GM18517 (cell line): ENCODE results near the gene GPAT3.

Experiments
- ATAC-seq: cut with Tn5 transposase; IDR thresholded peaks from one replicate; pipeline ENCODE4 v1.9.1; 2021; ENCODE audit warnings: mild to moderate bottlenecking, moderate library complexity; ENCODE audit not compliant: unreplicated experiment

GPAT3 gene

DNA sequence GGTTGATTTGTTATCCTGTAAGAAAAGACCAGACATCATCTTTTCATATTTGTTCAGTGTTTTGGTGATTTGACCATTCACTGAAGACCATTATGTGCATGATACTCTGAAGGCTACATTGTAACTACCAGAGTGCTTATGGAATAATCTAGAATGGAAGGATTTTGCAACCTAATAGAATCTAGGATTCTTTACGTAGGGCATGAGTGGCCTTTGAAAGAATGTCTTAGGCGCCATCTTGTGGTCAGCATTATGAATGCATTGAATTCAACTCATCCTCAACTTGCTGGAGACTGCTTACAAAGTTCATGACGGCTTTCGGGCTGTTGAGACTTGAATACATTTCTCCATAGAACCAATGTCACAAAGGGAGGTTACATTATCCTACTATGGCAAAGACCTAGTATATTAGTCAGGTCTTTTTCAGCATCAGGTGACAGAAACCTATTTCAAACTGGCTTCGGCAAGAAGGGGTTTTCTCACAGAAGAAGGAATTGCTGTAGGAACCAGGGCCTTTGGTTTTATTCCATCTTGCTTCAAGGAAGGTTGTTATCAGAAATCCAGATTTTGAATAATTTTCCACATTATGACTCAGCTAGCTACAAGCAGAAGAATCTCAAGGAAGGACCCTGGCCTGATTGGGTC lies 104.1 kb downstream of the GPAT3 start:
- peak; percentile 65 for ATAC-seq

DNA sequence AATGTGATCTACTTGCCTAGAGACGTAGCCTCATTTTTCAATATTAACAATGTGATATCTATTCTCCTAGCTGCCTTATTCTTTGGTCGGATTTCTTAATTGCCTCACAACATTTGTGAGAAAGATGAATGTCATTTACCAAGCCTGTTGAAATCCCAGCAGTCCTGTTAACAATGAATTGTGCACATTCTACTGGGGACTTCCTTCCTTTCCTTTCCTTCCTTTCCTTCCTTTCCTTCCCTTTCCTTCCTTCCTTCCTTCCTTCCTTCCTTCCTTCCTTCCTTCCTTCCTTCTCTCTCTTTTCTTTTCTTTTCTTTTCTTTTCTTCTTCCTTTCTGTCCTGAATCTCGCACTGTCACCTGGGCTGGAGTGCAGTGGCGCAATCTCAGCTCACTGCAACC lies 107.1 kb downstream of the GPAT3 start:
- no peak for ATAC-seq

DNA sequence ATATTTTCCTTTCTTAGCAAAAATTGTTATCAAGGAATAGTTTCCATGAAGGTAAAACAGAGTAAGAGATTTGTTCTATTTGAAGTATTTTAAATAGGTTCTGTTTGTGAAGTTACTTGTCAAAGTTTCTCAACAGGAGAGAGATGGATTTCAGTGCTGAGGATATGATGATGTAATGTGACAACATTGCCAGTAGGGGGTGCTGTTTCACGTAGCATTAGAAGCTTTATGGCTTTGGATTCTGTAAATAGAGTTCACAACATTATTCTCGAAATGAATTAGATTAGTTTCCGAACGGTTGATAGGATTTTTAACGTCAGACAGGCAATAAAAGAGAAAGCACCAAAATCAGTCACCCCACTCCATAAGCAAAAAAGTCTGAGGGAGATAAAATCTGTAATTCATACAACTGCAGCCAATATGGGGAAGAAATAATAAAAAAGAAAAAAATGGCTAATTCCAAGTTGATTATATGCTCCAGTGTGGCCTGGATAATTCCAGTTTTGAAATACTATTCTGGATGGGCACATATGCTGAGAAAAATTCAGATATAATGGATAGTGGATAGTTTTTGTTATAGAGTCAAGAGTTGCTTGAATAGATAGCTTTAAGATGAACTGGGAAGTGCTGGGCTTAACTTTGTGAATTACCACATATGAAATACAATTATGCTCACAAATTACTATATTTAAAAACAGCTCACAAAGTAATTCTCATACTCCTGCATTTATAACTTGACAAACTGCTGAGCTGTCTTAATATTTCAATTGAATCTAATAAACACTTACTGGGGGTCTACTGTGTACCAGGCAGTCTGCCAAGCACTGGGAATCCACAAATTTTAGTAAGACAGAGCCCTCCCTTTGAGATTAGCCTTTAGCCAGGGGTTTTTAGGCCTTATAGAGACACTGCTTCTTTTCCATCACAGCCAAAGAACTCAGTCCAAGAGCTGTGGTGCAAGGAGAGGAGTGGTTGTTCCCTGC lies 109.1 kb downstream of the GPAT3 start:
- ATAC-seq: peak; percentile 81

DNA sequence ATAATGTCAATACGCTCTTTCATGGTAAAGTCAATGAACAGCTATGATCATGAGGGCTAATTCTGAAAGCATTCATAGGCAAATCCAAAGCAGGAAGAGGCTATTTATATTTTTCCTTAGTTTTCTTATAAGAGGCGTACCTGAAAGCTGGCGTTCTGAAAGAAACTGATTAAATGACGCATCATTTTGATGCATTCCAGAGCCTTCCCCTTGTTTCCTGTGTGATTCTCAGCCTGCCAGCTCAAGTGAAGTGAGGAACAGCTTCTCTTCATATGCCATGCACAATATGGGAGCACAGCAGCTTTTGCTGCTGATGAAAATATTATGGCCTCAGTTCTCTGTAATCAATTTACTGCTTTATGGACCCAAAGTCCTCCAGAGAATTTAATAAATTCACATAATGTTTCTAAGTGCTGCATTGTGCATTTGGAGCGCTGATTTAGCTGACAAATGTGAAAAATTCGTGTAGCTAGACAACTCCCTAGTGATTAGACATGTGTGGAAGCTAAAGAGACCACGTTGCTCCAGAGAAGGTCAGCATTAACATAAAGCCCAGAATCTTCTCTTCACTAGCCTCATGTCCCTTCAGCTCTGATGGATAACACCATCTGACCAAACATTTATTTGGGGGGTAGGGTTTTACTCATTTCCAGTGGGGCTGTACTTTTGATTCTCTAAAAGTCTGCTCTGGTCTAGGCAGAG lies 110.8 kb downstream of the GPAT3 start:
- ATAC-seq: no peak

DNA sequence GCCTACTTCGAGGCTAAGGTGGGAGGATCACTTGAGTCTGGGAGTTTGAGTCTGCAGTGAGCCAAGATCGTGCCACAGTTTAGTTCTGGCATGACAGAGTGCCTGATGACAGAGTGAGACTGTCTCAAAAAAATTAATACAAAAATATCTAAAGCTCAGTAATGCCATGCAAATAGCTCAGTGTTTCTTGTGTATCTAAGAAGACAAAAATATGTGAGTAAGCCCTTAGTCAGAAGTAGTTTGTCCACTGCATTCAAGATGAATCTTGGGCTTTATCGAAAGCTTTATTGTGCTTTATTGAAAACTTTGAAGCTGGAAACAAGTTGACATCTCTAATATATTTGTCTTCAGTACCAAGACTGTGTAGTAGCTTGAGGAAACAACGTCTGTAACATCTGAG lies 115.9 kb downstream of the GPAT3 start:
- no peak for ATAC-seq
